GOT3 (cell line): Measurements from ENCODE around the gene FHDC1.

ENCODE experiments used
- DNase-seq: peaks from one replicate; lab custom pipeline; 2025; ENCODE audit warnings: mixed read lengths; lab: John Stamatoyannopoulos, UW

The FHDC1 gene

DNA sequence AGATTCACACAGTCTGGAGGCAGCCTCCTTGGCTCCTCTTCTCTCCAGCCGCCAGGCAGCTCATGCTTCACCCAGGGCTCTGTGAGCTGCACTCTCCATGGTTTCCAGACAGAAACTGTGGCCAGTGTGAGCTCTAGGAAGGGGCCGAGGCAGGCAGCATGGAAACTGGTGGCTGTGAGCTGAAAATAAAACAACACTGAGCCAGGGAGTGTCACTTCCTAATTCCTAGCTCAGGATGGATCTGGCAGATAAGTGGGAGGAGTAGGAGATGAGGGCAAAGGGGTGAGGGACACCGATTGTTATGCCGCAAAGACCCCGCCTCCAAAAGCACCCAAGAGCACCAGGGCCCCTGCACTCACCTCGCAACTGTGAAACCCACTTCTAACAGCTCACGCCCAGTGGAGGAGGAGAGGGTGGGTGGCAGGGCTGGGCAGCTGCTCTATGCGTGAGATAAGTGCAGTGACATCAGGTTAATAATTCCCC is 69.8 kb downstream of the FHDC1 start:
- no peak for DNase-seq

DNA sequence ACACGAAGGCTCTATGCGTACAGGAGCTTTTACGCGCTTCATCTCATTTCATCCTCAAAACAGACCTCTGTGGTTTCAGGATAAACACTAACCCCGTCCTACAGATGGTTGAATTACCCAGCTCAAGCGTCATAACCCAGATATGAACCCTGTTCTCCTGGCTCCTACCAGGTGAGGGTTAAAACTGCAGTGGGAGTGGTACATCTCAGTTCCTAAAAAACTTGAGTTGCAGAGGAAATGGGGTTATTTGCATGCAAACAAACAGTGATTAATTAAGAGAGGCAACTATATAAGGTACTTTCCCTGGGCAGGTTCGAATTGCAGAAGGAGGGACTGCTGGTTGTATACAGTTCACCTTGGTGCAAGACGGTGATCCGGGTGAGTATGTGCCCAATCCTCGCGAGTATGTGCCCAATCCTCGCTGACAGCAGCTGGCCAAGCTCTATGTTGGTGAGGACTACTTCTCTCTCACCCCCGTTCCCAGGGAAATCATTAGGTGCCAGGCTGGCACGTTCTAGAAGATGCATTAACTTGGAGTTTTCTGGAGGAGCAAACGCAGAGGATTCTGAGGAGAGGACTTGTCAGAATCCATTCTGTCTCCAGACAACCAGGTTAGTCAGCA is 72.6 kb downstream of the FHDC1 start:
- no peak for DNase-seq

DNA sequence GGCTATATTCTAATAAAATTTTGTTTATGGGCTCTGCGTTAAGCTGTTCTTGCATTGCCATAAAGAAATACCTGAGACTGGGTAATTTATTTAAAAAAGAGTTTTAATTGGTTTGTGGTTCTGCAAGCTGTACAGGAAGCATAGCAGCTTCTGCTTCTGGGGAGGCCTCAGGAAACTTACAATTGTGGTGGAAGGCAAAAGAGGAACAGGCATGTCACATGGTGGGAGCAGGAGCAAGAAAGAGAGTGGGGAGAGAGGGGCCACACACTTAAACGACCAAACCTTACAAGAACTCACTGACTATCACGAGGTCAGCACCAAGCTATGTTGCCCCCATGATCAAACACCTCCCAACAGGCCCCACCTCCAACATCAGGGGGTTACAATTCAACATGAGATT is 74.0 kb downstream of the FHDC1 start:
- no peak for DNase-seq

DNA sequence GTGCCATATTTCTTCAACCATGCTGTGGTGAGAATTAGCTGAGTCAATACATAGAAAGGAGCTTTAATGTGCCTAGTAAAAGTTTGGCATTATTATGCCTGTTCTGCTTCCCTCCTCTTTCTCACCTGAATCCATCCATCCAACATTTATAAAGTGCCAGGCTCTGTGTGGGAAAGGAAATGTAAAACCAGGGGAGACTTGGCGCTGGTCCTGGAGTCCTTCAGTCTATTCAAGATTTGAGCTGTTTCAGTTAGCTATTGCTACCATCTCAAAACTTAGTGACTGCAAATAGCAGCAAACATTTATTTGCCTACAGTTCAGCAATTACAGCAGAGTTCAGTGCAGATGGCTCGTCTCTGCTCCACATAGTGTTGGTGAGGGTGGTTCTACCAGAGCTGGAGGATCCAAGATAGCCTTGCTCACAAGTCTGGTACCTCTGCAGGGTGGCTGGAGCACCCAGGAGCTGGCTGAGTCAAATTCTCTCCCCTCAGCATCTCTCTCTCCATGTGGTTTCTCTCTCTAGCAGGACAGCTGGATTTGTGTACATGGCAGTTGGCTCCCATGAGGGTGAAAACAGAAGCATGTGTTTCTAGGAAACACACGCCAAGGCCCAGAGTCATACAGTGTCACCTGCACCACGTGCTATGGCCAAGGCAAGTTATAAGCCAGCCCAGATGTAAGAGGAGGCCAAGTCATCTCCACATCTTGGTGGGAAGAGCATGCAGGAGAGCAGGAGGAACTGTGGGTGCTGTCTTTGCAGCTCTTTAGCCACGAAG is 77.3 kb downstream of the FHDC1 start:
- no peak for DNase-seq

DNA sequence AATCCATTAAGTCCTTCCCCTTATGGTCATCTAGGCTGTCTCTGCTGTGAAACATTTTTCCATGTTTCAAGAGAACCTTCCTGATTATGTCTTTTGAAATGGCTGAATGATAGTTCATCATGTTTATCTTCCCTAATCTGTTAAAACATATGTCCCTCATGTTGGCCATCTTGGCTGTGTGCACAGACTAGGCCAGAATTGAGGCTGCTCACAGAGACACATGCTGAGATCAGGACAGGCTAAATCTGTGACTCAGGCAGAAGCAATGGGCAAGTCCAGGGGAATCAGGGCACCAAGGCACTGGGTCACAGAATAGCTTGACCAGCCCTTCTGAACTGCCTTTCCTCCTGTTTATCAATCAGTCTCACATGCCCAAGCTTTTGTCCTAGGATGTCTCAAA is 78.3 kb downstream of the FHDC1 start:
- no peak for DNase-seq

DNA sequence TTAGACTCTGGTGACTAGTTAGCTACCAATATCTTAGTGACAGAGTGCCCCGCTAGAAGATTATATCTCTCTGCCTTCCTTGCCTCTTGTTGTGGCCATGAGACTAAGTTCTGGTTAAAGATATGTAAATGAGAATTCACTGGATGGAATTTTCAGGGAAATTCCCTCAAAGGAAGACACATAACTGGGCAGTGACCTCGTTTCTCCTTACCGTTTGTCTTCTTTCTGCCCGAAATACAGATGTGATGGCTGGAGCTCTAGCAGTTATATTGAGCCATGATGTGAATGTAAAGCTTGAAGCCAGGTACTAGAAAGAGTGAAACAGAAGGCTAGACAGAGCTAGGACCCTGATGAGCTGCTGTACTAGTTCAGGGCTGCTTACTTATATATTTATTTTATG is 80.5 kb downstream of the FHDC1 start:
- no peak for DNase-seq

DNA sequence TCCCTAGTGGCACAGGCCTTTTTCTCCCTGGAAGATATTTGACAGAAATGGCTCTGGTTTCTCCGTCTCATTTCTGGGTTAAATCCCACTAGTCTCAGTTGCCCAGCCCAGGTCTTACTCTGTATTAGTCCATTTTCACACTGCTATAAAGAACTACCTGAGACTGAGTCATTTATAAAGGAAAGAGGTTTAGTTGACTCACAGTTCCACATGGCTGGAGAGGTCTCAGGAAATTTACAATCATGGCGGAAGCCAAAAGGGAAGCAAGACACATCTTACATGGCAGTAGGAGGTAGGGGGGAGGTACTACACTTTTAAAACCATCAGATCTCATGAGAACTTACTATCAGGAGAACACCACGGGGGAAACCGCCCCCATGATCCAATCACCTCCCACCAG is 81.9 kb downstream of the FHDC1 start:
- no peak for DNase-seq

DNA sequence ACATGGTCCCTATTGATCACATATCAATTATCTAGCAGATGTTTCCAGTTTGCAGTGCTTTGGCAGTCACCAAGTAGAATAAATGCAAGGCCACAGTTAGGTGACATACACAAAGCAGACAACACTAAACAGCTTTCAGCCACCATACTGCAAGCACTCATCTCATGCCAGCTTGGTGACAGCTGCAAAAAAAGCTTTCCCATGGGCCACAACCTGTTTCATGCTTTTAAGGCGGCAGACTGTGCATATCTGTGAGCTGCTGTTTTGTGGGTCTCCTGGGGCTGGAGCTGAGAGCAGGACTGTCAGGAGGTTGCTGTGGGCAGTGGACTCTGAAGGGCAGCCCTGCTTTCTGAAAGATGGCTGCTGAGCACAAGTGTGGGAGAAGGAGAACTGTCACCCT is 82.6 kb downstream of the FHDC1 start:
- no peak for DNase-seq

DNA sequence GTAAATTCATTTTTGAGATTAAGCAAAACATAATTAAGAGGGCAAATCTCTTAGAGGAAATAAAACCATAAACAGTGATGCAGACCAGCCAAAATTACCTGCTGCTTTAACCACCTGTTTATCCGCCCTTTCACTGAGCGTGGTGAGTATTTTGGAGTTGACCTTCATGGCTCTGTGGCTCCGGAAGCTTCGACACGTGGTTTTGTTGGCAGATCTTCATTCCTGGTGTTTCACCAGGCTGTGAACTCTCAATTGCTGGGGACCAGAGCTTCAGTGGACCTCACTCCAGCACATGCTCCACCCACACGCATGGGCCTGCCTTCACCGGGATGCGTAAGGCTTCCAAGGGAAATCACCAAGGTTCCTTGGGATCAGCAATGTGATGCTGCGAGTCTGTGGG is 83.8 kb downstream of the FHDC1 start:
- DNase-seq: no peak

DNA sequence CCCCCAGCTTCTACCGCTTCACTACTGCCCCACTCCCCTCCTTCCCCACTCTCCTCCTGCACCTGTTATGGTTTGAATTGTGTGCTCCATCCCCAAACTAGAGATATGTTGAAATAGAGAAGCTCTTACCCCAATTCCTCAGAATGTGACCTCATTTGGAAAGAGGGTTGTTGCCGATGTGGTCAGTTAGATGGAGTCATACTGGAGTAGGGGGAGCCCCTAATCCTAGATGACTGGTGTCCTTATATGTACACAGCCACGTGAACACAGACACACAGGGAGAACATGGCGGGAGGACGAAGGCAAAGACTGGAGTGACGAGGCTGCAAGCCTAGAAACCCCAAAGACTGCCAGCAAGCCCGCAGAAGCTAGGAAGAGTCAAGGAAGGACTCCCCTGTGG is 84.3 kb downstream of the FHDC1 start:
- no peak for DNase-seq

DNA sequence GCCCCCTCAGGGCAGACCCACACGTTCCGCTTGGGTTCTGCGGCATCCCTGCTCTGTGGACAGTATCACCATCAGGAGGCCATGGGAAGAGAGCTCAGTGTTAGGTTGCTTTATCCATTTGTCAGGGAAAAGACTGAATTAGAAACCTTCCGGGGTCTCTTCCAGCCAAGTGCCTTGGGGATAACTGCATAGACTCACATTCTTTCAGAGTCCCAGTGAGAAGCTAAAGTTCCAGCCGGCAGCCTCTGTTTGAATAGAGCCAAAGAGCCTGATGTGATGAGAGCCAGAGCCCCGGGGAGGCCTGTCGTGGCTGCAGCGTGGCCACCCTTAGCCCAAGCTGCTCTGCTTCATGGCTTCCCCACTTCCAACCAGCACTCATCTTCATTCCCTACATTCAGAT is 85.2 kb downstream of the FHDC1 start:
- no peak for DNase-seq

DNA sequence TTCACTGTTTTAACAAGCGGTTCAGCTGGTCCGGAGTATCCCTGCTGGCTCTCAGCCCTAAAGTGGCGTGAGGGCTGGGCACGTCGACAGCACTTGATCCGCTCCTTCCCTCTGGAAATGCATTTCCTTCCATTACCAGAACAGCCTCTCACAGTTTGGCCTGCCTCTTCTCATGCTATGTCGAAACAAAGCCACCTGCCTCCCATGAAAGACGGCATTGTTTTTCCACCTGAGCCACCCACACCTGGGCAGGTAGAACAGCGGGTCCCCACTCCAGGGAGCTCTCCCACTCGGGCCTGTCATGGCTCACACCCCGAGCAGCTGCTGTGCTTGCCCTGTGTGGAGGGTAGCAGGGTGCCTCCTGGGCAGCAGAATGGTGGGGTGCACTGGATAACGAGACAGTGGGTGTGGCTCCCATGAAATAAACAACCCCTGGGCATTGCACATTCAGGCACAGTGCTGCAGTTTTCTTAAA is 86.2 kb downstream of the FHDC1 start:
- DNase-seq: no peak

DNA sequence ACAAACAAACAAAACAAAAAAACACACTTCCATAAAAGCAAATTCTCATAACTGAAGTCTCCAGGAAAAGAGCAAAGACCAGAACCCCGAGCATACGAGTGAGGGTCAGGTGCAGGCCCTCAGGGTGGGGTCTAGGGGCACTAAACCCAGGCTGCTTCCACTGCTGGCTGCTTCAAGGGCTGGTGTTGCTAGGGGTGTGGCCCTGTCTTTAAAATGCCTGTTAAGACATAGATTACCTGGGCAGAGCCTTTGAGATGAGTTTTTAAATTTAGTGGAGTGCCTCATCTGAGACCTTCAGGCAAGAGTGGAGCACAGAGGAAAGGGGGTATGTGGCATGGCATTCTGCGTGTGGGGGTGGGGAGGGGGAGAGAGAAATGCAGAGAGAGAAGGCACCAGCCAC is 87.0 kb downstream of the FHDC1 start:
- no peak for DNase-seq

DNA sequence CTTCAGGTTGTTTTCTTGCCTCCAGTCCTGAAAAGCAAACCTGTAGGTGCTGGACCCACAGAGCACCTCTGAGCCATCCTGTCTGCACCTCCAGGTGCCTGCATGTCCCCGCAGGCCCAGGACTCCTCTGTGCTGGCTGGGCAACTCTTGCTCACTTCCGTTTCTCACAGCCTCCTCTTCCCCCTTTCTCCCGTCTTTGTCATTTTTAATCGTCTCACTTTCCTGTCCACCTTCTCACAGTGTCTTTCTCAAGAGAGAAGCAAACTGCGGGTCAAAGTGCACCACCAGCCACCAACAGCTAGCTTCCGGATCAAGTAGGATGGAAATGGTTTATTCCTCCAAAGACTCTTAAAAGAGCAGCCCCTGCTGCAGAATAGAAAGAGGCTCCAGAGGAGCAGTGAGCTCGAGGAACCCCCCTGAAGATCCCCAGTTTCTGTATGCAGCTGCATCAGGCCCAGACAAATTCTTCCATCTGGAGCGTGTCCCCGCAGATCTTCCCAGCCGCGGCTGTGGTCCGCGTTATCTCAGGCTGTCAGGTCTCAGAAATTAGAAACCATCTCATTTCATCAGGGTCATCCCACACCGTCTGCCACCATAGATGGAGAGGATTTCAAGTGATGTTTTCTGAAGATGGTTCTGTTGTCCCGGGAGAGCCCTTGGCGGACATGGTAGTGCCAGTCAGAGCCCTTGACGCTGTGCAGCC is 87.7 kb downstream of the FHDC1 start:
- DNase-seq: no peak

DNA sequence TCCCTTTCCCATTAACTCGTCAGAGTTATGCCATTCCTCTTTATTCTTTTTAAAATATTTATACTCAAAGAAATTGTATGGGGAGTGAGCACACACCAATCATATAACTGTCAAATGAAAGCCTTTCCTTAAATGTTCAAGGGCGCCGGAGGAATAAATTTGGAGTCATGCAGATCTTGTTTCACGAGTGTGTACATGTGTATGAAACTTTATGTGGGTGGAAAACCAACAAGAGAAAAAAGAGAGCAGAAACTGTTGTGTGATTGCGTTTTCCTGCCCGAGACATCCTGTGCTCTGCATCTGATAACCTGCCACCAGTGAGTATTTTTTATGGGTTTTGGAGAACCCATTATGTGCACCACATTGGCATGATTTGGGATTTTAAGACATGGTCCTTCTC is 88.3 kb downstream of the FHDC1 start:
- no peak for DNase-seq

DNA sequence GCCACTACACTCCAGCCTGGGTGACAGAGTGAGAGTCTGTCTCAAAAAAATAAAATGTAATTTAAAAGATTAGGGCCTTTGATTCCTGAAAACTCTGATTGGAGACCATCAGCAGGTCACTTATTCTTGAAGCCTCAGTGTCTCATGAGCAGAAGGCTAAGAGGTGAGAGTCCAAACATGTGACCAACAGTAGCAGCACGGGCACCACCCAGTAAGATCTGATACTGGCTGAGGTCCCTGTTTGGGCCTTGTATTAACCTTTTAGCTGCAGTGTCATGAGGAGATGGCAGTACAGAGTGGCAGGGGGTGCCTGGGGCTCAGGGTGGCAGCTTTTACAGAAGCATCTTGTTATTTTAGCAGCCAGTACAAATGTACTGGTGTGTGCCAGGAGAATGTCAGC is 89.3 kb downstream of the FHDC1 start:
- DNase-seq: no peak

DNA sequence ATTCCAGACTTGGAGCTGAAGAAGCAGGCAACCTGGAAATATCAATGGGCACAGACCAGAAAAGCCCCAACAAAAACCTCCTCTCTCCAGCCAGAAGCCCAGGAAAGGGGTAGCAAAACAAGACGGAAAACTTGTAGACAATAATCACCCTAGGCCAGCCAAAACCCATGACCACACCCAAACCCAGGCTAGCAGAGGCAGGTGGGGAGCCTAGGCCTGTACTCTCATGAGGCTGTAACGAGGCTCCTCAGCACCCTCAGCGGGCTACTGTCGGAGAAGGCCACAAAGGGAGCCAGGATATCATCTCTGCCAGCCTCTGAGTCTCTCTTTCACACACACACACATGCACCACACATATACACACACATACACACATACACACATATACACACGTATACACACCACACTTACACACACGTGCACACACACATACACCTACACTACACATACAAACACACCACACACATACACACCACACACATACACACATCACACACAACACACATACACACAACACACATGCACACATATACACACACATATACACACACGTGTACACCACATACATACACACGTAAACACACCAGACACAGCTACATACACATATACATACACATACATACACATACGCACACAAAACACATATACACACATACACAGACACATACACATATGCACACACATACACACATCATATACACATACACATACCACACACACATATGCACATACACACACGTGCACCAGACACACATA is 90.6 kb downstream of the FHDC1 start:
- DNase-seq: no peak

DNA sequence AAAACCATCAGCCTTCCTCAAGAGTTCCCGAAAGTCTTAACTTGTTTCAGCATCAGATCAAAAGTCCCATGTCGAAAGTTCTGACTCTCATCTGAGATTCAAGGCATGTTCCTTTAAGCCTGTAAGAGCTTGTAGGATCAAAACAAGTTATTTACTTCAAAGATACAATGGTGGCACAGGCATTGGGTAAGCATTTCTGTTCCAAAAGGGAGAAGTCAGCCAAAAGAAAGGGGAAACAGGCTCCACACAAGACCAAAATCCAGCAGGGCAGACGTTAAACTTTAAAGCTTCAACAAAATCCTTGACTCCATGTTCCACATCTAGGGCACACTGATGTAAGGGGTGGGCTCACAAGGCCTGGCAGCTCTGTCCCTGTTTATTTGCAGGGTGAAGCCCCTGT is 91.7 kb downstream of the FHDC1 start:
- no peak for DNase-seq

DNA sequence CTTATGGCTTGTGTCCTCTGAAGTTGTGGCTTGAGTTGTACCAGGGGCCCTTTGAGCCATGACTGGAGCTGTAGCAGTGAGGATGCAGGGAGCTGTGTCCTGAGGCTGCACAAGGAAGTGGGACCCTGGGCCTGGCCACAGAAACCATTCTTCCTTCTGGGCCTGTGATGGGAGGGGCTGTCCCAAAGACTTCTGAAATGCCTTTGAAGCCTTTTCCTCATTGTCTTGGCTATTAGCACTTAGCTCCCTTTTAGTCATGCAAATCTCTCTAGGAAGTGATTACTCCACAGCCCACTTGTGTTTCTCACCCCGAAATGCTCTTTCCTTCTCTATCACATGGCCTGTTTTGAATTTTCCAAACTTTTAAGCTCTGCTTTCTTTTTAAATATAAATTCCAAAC is 92.4 kb downstream of the FHDC1 start:
- no peak for DNase-seq
